Activated CD8-positive, alpha-beta T cell treated with anti-CD3 and anti-CD28 coated beads for 36 hours (primary cell): ENCODE data around the gene ADSS1. TPM values are rescaled to one million over a fixed set of nuclear protein-coding genes. Genes with fewer than 3 reads are reported as not detected.
A peak's percentile ranks its signal among the peaks of the same experiment; 100 is the strongest.

ENCODE experiments used
- ATAC-seq: fragments of 200-7000 bp; cut with Tn5 transposase; one replicate; pipeline ENCODE4 v1.10.0; 2021; ENCODE audit warnings: mild to moderate bottlenecking, moderate library complexity
- CTCF ChIA-PET: fragments of 350-600 bp; sonication (Branson Sonifier 250); formaldehyde crosslinking; loops from one replicate; lab custom pipeline; 2021; ENCODE audit warnings: antibody characterized with exemption; lab: Charles Lee
- POLR2A ChIA-PET: fragments of 350-600 bp; sonication (Branson Sonifier 250); formaldehyde crosslinking; loops from one replicate; lab custom pipeline; 2021; ENCODE audit warnings: antibody characterized with exemption; lab: Charles Lee
- DNase-seq: peaks from one replicate; pipeline ENCODE4 v3.0.0-alpha.2; 2020
- H3K27ac Mint-ChIP-seq: one replicate; pipeline ENCODE4 v1.8.0; 2021; ENCODE audit warnings: mild to moderate bottlenecking, mixed read lengths
- H3K27me3 Mint-ChIP-seq: one replicate; pipeline ENCODE4 v1.8.0; 2021; ENCODE audit warnings: mixed read lengths
- H3K36me3 Mint-ChIP-seq: one replicate; pipeline ENCODE4 v1.8.0; 2021; ENCODE audit warnings: low read depth, mixed read lengths
- H3K4me1 Mint-ChIP-seq: one replicate; pipeline ENCODE4 v1.8.0; 2021; ENCODE audit warnings: low read depth, mixed read lengths
- H3K4me3 Mint-ChIP-seq: one replicate; pipeline ENCODE4 v1.8.0; 2021; ENCODE audit warnings: mild to moderate bottlenecking, moderate library complexity, mixed read lengths
- H3K9me3 Mint-ChIP-seq: one replicate; pipeline ENCODE4 v1.8.0; 2021; ENCODE audit warnings: mixed read lengths
- intact Hi-C: fragments of 100-400 bp; cut with micrococcal nuclease; formaldehyde crosslinking; loops from one replicate; pipeline ENCODE4 v1.10.0; 2022
- total RNA-seq, 2 experiments: library from RNA; stranded (reverse); gene quantifications; one replicate each; pipeline ENCODE4 v1.2.3, GENCODE V29; 2021
- TF ChIP-seq, protein P1 (sequence below): fragments of 200-600 bp; IDR thresholded peaks from one replicate; pipeline ENCODE4 v1.8.0; 2022; ENCODE audit warnings: antibody characterized with exemption, mild to moderate bottlenecking

The ADSS1 gene
- total RNA-seq, 2 experiments from 2014 or later: 2.7 to 3.0 TPM

DNA sequence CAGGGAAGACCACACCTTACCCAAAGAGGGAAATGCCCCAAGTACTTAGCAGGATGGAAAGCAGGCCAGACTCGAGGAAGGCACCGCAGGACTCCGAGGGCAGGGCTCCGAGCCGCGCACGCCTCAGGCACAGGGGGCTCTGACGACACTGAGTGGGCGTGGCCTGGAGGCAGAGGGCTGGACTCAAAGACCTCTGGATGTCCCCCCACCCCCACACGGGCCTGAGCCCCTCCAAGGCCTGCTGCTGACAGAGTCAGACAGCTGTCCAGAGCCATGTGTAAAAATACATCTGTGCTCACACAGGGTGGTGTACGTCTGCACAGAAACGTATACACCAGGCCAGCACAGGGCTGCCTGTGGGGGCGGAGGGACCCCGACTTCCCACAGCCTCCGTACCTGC, 70.1 kb downstream of the ADSS1 start:
- no peaks in the 10 kb centered on the region for H3K27me3 Mint-ChIP-seq
- H3K27ac Mint-ChIP-seq: peak overlapping the region; percentile 81
- intact Hi-C loops: no loop called here
- DNase-seq (peak; percentile 77), ATAC-seq (peak; percentile 57)
- H3K9me3 Mint-ChIP-seq: no peaks in the 10 kb centered on the region
- TF ChIP-seq, protein P1, sequence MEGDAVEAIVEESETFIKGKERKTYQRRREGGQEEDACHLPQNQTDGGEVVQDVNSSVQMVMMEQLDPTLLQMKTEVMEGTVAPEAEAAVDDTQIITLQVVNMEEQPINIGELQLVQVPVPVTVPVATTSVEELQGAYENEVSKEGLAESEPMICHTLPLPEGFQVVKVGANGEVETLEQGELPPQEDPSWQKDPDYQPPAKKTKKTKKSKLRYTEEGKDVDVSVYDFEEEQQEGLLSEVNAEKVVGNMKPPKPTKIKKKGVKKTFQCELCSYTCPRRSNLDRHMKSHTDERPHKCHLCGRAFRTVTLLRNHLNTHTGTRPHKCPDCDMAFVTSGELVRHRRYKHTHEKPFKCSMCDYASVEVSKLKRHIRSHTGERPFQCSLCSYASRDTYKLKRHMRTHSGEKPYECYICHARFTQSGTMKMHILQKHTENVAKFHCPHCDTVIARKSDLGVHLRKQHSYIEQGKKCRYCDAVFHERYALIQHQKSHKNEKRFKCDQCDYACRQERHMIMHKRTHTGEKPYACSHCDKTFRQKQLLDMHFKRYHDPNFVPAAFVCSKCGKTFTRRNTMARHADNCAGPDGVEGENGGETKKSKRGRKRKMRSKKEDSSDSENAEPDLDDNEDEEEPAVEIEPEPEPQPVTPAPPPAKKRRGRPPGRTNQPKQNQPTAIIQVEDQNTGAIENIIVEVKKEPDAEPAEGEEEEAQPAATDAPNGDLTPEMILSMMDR: no peak
- ChIA-PET CTCF (interaction anchor here (1.2 to 1.8 kb wide), 3 partner anchors 25 to 32 kb away, joined by 3 to 6 read pairs (median 4); no protein-coding TSS in a partner anchor), POLR2A (interaction anchor here (1.1 to 1.7 kb wide), 2 partner anchors 10 to 32 kb away, joined by 3 to 5 read pairs; no protein-coding TSS in a partner anchor)
- H3K4me3 Mint-ChIP-seq: peak overlapping the region; percentile 89
- peaks cover 29% of the 10 kb centered on the region for H3K4me1 Mint-ChIP-seq
- no peaks in the 10 kb centered on the region for H3K36me3 Mint-ChIP-seq

DNA sequence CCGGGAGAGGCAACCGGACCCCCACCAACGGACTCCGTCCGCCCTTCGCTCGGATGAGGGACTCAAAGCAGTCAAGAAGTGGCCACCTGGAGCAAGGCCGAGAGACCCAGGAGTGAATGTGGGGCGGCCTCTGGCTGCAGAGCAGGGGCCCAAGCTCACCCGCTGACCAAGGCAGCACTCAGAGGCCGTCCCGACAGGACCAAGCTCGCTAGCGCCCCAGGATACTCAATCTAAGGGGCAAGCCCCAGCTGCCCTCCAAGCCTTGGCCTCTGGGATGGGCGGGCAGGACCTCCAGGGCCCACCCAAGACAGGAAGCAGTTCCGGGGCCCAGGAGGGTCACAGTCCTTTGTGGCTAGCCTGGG, 70.6 kb downstream of the ADSS1 start:
- H3K4me1 Mint-ChIP-seq: peaks cover 29% of the 10 kb centered on the region
- TF ChIP-seq, protein P1: no peak
- peak; percentile 7 for ATAC-seq
- H3K4me3 Mint-ChIP-seq: peak overlapping the region; percentile 89
- H3K9me3 Mint-ChIP-seq: no peaks in the 10 kb centered on the region
- ChIA-PET CTCF (interaction anchor here (0.6 to 1.8 kb wide), 5 partner anchors 24 to 37 kb away, joined by 3 to 6 read pairs (median 4); no protein-coding TSS in a partner anchor), POLR2A (interaction anchor here (1.1 to 1.7 kb wide), 2 partner anchors 10 to 32 kb away, joined by 3 to 5 read pairs; no protein-coding TSS in a partner anchor)
- H3K27ac Mint-ChIP-seq: peak overlapping the region; percentile 81
- DNase-seq: no peak
- no peaks in the 10 kb centered on the region for H3K36me3 Mint-ChIP-seq
- intact Hi-C loops: no loop called here
- no peaks in the 10 kb centered on the region for H3K27me3 Mint-ChIP-seq

DNA sequence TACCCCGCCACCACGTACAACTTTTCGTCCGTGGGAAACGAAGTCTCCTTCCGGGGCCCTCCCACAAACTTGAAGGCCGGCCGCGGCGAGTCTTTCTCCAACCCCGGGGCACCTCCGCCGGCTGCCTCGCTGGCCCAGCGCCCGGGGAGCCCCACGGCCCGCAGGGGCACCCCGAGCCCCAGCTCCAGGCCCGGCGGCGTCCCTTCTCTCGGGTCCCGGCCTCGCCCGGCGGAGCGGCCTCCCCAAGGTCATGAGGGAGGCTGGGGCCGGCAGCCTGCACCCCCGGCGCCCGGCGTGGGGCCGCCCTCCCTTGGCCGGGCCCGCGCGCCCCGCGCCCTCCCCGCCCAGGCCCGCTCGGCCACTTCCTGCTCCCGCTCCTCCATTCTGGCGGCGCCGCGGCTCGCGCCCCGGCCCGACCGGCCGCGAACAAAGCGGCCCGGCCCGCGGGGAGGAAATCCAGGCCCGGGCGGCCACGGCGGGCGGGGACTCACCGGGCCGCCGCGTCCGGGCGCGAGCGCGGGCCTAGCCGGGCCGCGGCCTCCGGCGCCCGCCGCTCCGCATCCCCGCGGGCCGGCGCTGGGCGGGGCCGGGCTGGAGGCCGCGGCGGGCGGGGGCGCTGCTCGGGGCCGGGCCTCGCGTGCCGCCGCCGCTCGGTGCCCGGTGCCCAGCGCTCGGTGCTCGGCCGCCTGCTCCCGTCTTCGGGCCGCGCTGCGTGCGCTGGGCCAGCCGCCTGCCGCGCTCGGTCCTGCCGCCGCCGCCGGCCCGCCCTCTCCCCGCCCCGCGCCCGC, 71.2 kb downstream of the ADSS1 start, which contains the start of gene AKT1:
TSS of gene AKT1 (minus strand) at position 756 of the 788 bp plus-strand sequence. CDS start 3,105 bp downstream, outside the sequence.
- Mint-ChIP-seq H3K27me3 (no peaks in the 10 kb centered on the region), H3K36me3 (no peaks in the 10 kb centered on the region), H3K4me3 (peak within 1 kb of the TSS; percentile 89), H3K27ac (peak within 1 kb of the TSS; percentile 81), H3K9me3 (no peaks in the 10 kb centered on the region), H3K4me1 (peaks cover 31% of the 10 kb centered on the region)
- DNase-seq (peak; percentile 31), ATAC-seq (peak; percentile 33)
- intact Hi-C loops: no loop called here
- ChIA-PET CTCF (interaction anchor here (0.6 to 1.8 kb wide), 5 partner anchors 24 to 38 kb away, joined by 3 to 6 read pairs (median 4); no protein-coding TSS in a partner anchor), POLR2A (interaction anchor here (1.1 to 1.7 kb wide), 2 partner anchors 11 to 31 kb away, joined by 3 to 5 read pairs; no protein-coding TSS in a partner anchor)
- TF ChIP-seq, protein P1: no peak

DNA sequence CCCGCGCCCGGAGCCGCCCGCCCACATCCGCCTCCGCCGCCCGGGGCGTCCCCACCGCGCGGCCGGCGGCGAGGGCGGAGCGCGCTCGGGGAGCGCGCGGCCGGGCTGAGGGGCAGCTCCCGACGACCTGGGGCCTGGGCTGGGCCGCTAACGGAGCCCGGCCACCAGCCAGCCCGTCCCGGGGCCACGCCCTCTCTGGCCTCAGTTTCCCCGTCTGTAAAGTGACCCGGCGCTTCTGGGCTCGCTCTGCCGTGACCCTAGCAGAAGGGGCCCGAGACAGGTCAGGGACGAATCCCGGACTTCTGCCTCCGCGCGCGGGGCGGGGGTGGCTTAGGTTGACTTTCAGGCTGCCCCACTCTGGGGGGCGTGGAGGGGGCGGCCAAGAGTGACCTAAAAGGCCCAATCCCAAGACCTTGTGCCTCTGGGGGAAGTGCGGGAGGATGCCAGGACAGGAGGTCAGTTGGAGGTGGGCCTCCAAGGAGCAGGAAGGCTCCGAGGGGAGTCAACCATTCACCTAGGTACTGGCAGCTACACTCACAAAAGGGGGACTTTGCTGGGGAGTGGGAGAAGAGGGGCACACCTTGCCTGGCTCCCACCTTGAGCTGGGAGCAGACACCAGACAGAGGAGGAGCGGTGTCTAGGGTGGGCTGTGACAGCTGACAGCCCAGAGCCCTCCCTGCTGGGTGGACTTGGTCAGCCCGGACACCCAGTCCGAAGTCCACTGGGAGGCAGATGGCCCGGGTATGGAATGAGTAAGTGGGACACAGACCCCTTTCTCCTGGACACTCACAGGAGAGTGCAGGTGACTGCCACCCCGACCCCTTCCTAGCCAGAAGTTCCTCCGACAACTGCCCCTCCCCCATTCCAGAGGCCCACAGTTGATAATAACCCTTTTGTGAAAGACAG, 72.0 kb downstream of the ADSS1 start:
- DNase-seq (peak; percentile 50), ATAC-seq (peak; percentile 41)
- Mint-ChIP-seq H3K27ac (peak overlapping the region; percentile 26), H3K9me3 (no peaks in the 10 kb centered on the region), H3K27me3 (no peaks in the 10 kb centered on the region), H3K4me3 (peak overlapping the region; percentile 61), H3K4me1 (peaks cover 31% of the 10 kb centered on the region), H3K36me3 (no peaks in the 10 kb centered on the region)
- ChIA-PET POLR2A (interaction anchor here (1.2 kb wide), 2 partner anchors 11 to 39 kb away, joined by 3 to 4 read pairs; no protein-coding TSS in a partner anchor), CTCF (interaction anchor here (1.6 kb wide), 1 partner anchor 30 kb away, joined by 5 read pairs; no protein-coding TSS in a partner anchor)
- intact Hi-C loops: no loop called here
- TF ChIP-seq, protein P1: no peak
